ENCODE measurements around the gene PEX13. TPM values are rescaled to one million over a fixed set of nuclear protein-coding genes. Genes with fewer than 3 reads are reported as not detected.

Gene PEX13
- polyA plus RNA-seq, 3 donors, result 4.1 to 5.7 (median 4.8) TPM

DNA sequence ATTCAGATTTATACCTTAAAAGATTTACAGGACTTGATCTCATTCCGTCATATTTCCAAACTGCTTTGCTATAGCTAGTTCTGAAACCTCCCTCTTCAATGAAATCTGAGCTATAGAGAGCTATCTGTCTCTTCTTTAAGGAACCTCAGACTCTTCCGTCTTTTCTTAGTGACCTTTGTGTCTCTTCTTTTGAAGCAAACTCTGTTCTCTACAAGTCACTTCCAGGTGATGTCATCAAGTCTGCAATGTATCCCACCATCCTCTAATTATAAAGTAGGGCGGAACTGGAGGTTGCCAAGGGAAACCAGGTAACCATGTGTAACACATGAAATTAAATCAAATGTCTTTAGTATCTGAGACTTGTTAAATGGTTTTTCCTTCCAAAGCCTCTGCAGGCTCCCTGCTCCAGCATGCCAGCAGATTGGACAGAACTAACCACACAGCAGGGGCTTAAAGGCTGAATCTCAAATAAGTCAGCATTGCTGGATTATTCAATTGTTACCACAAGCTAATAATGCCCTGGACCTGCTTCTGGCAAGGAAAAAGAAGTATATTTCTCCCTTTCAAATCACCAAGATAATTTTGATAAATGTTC lies 41.2 kb upstream of the PEX13 start:
- Mint-ChIP-seq H3K4me1 (peaks cover 21% of the 10 kb centered on the region), H3K36me3 (peaks cover 3 to 6% of the 10 kb centered on the region in 2 donors), H3K9me3 (peaks cover 0 to 1% (median 0%) of the 10 kb centered on the region in 7 donors), H3K27me3 (ENCODE audit: low read depth in 3 of 3) (no peaks in the 10 kb centered on the region), H3K27ac (no peak overlapping the region), H3K4me3 (no peak overlapping the region)
- Histone ChIP-seq H3K4me1 (ENCODE audit: control insufficient read depth in 1 of 2, insufficient read depth in 2 of 2, low read length in 2 of 2) (peaks cover 10 to 19% of the 10 kb centered on the region in 2 donors), H3K4me3 (replicated peaks in 1 of 3; ENCODE audit: low read depth in 2 of 3, low read length in 3 of 3) (no peak overlapping the region), H3K4me2 (replicated peaks; ENCODE audit: extremely low read depth, low read length, poor library complexity, severe bottlenecking) (no peak overlapping the region), H3K27ac (ENCODE audit: low read depth in 1 of 2, low read length in 2 of 2) (no peak overlapping the region), H3K36me3 (replicated peaks in 1 of 2; ENCODE audit: control insufficient read depth in 1 of 2, insufficient read depth in 2 of 2, low read length in 2 of 2) (no peaks in the 10 kb centered on the region), H3K9me3 (replicated peaks in 1 of 2; ENCODE audit: control insufficient read depth in 1 of 2, insufficient read depth in 1 of 2, low read length in 2 of 2) (no peaks in the 10 kb centered on the region), H2AFZ (ENCODE audit: insufficient read depth, low read depth, low read length, poor library complexity, severe bottlenecking) (no peak overlapping the region), H4K20me1 (ENCODE audit: insufficient read depth, low read length) (no peaks in the 10 kb centered on the region), H3K79me2 (ENCODE audit: insufficient read depth, low read length) (no peaks in the 10 kb centered on the region), H3K27me3 (ENCODE audit: control insufficient read depth in 2 of 2, insufficient read depth in 2 of 2, low read length in 2 of 2) (no peaks in the 10 kb centered on the region), H3K9ac (ENCODE audit: insufficient read depth, low read length, poor library complexity, severe bottlenecking) (no peak overlapping the region)
- DNase-seq, result no peak
- 90% methylated on average over 2 of the region's 3 CpGs for WGBS (ENCODE audit: insufficient coverage)
- TF ChIP-seq, protein P1, sequence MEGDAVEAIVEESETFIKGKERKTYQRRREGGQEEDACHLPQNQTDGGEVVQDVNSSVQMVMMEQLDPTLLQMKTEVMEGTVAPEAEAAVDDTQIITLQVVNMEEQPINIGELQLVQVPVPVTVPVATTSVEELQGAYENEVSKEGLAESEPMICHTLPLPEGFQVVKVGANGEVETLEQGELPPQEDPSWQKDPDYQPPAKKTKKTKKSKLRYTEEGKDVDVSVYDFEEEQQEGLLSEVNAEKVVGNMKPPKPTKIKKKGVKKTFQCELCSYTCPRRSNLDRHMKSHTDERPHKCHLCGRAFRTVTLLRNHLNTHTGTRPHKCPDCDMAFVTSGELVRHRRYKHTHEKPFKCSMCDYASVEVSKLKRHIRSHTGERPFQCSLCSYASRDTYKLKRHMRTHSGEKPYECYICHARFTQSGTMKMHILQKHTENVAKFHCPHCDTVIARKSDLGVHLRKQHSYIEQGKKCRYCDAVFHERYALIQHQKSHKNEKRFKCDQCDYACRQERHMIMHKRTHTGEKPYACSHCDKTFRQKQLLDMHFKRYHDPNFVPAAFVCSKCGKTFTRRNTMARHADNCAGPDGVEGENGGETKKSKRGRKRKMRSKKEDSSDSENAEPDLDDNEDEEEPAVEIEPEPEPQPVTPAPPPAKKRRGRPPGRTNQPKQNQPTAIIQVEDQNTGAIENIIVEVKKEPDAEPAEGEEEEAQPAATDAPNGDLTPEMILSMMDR (IDR thresholded peaks at IDR 0.05), result no peak
- intact Hi-C loops (cut with micrococcal nuclease), result no loop called here

DNA sequence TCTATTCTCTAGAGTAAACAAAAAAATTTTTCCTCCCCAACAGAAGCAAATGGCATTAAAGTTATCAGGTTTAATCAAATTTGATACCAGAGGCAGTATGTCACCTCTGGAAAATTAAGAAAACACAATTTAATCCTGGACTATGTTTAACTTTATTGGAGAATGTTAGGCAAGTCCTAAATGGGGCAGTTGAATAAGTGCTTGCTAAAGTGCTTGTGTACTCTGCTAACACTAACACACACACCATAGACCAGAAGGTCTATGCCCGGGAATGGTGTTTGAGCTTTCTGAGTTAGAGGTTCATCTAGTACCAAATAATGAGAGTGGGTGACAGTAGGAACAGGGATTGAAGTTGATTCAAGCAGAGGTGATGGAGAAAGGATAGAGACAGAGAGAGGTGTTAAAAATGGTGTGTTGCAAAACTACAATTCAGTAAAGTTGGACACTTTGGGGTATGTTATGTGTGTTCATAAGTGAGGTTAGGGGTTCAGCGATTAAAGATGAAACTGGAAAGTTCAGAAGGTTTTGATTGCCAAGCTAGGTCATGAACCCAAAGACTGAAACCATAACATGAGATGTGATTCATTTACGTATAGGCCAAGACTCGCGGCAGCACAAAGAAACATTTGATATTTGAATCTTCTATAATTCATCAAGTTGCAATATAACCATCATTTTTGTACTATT lies 40.5 kb upstream of the PEX13 start:
- H3K9ac ChIP-seq (ENCODE audit: insufficient read depth, low read length, poor library complexity, severe bottlenecking), result no peak overlapping the region
- H3K4me1 Mint-ChIP-seq, result peaks cover 15% of the 10 kb centered on the region
- H3K27me3 ChIP-seq (ENCODE audit: control insufficient read depth in 2 of 2, insufficient read depth in 2 of 2, low read length in 2 of 2), result no peaks in the 10 kb centered on the region

More for the DNA sequence above, 40.5 kb upstream of the PEX13 start:
- Mint-ChIP-seq H3K27me3 (ENCODE audit: low read depth in 3 of 3) (no peaks in the 10 kb centered on the region), H3K36me3 (peaks cover 3 to 6% of the 10 kb centered on the region in 2 donors), H3K27ac (no peak overlapping the region), H3K4me3 (no peak overlapping the region), H3K9me3 (peaks cover 0 to 1% (median 0%) of the 10 kb centered on the region in 7 donors)
- H3K4me3 ChIP-seq (replicated peaks in 1 of 3; ENCODE audit: low read depth in 2 of 3, low read length in 3 of 3), result no peak overlapping the region
- intact Hi-C loops (cut with micrococcal nuclease), result no loop called here
- H3K36me3 ChIP-seq (replicated peaks in 1 of 2; ENCODE audit: control insufficient read depth in 1 of 2, insufficient read depth in 2 of 2, low read length in 2 of 2), result no peaks in the 10 kb centered on the region
- H3K27ac ChIP-seq (ENCODE audit: low read depth in 1 of 2, low read length in 2 of 2), result no peak overlapping the region
- no peaks in the 10 kb centered on the region for H3K79me2 ChIP-seq (ENCODE audit: insufficient read depth, low read length)
- H2AFZ ChIP-seq (ENCODE audit: insufficient read depth, low read depth, low read length, poor library complexity, severe bottlenecking), result no peak overlapping the region
- TF ChIP-seq, protein P1 (IDR thresholded peaks at IDR 0.05), result no peak
- no peak overlapping the region for H3K4me2 ChIP-seq (replicated peaks; ENCODE audit: extremely low read depth, low read length, poor library complexity, severe bottlenecking)
- H3K4me1 ChIP-seq (ENCODE audit: control insufficient read depth in 1 of 2, insufficient read depth in 2 of 2, low read length in 2 of 2), result peaks cover 7 to 14% of the 10 kb centered on the region in 2 donors
- WGBS (ENCODE audit: insufficient coverage), result 40% methylated on average over 1 of the region's 5 CpGs
- H4K20me1 ChIP-seq (ENCODE audit: insufficient read depth, low read length), result no peaks in the 10 kb centered on the region
- DNase-seq, result no peak
- H3K9me3 ChIP-seq (replicated peaks in 1 of 2; ENCODE audit: control insufficient read depth in 1 of 2, insufficient read depth in 1 of 2, low read length in 2 of 2), result no peaks in the 10 kb centered on the region

All from CD14-positive monocyte (primary cell).